ENCODE results near the gene PLAC8L1.

The PLAC8L1 gene

GRCh38 chr5:146079695-146080373 lies 25.5 kb downstream of the PLAC8L1 start:
- Histone ChIP-seq H3K4me1 (ENCODE audit: control insufficient read depth in 1 of 2, insufficient read depth in 2 of 2, low read length in 2 of 2) (no peaks in the 10 kb centered on the region), H3K27me3 (ENCODE audit: low read depth, low read length) (no peaks in the 10 kb centered on the region), H3K4me3 (ENCODE audit: low read depth in 1 of 2, low read length in 2 of 2) (no peak overlapping the region), H3K36me3 (ENCODE audit: control insufficient read depth in 1 of 2, insufficient read depth in 2 of 2, low read length in 2 of 2) (no peaks in the 10 kb centered on the region), H3K27ac (ENCODE audit: low read length) (no peak overlapping the region), H3K9me3 (ENCODE audit: control insufficient read depth in 1 of 2, low read length in 2 of 2) (no peaks in the 10 kb centered on the region)

GRCh38 chr5:146078566-146078965 lies 26.8 kb downstream of the PLAC8L1 start:
- Histone ChIP-seq H3K27me3 (ENCODE audit: low read depth, low read length) (no peaks in the 10 kb centered on the region), H3K4me1 (ENCODE audit: control insufficient read depth in 1 of 2, insufficient read depth in 2 of 2, low read length in 2 of 2) (no peaks in the 10 kb centered on the region), H3K9me3 (ENCODE audit: control insufficient read depth in 1 of 2, low read length in 2 of 2) (no peaks in the 10 kb centered on the region), H3K4me3 (ENCODE audit: low read depth in 1 of 2, low read length in 2 of 2) (no peak overlapping the region), H3K27ac (ENCODE audit: low read length) (no peak overlapping the region), H3K36me3 (ENCODE audit: control insufficient read depth in 1 of 2, insufficient read depth in 2 of 2, low read length in 2 of 2) (no peaks in the 10 kb centered on the region)

- Histone ChIP-seq H3K4me3 (ENCODE audit: low read depth in 1 of 2, low read length in 2 of 2) (no peak overlapping the region), H3K9me3 (ENCODE audit: control insufficient read depth in 1 of 2, low read length in 2 of 2) (no peaks in the 10 kb centered on the region), H3K27ac (ENCODE audit: low read length) (no peak overlapping the region), H3K36me3 (ENCODE audit: control insufficient read depth in 1 of 2, insufficient read depth in 2 of 2, low read length in 2 of 2) (no peaks in the 10 kb centered on the region), H3K4me1 (ENCODE audit: control insufficient read depth in 1 of 2, insufficient read depth in 2 of 2, low read length in 2 of 2) (no peaks in the 10 kb centered on the region), H3K27me3 (ENCODE audit: low read depth, low read length) (no peaks in the 10 kb centered on the region)
Observed at GRCh38 chr5:146076455-146076854, 28.9 kb downstream of the PLAC8L1 start.

GRCh38 chr5:146076028-146076427 lies 29.3 kb downstream of the PLAC8L1 start:
- Histone ChIP-seq H3K27me3 (ENCODE audit: low read depth, low read length) (no peaks in the 10 kb centered on the region), H3K36me3 (ENCODE audit: control insufficient read depth in 1 of 2, insufficient read depth in 2 of 2, low read length in 2 of 2) (no peaks in the 10 kb centered on the region), H3K9me3 (ENCODE audit: control insufficient read depth in 1 of 2, low read length in 2 of 2) (no peaks in the 10 kb centered on the region), H3K27ac (ENCODE audit: low read length) (no peak overlapping the region), H3K4me1 (ENCODE audit: control insufficient read depth in 1 of 2, insufficient read depth in 2 of 2, low read length in 2 of 2) (no peaks in the 10 kb centered on the region), H3K4me3 (ENCODE audit: low read depth in 1 of 2, low read length in 2 of 2) (no peak overlapping the region)

- Histone ChIP-seq H3K36me3 (ENCODE audit: control insufficient read depth in 1 of 2, insufficient read depth in 2 of 2, low read length in 2 of 2) (no peaks in the 10 kb centered on the region), H3K9me3 (ENCODE audit: control insufficient read depth in 1 of 2, low read length in 2 of 2) (no peaks in the 10 kb centered on the region), H3K27ac (ENCODE audit: low read length) (no peak overlapping the region), H3K4me3 (ENCODE audit: low read depth in 1 of 2, low read length in 2 of 2) (no peak overlapping the region), H3K4me1 (ENCODE audit: control insufficient read depth in 1 of 2, insufficient read depth in 2 of 2, low read length in 2 of 2) (no peaks in the 10 kb centered on the region), H3K27me3 (ENCODE audit: low read depth, low read length) (no peaks in the 10 kb centered on the region)
Observed at GRCh38 chr5:146073239-146073900, 32.0 kb downstream of the PLAC8L1 start.

- Histone ChIP-seq H3K9me3 (ENCODE audit: control insufficient read depth in 1 of 2, low read length in 2 of 2) (no peaks in the 10 kb centered on the region), H3K27ac (ENCODE audit: low read length) (no peak overlapping the region), H3K4me3 (ENCODE audit: low read depth in 1 of 2, low read length in 2 of 2) (no peak overlapping the region), H3K4me1 (ENCODE audit: control insufficient read depth in 1 of 2, insufficient read depth in 2 of 2, low read length in 2 of 2) (no peaks in the 10 kb centered on the region), H3K36me3 (ENCODE audit: control insufficient read depth in 1 of 2, insufficient read depth in 2 of 2, low read length in 2 of 2) (no peaks in the 10 kb centered on the region), H3K27me3 (ENCODE audit: low read depth, low read length) (no peaks in the 10 kb centered on the region)
Observed at GRCh38 chr5:146072595-146072994, 32.8 kb downstream of the PLAC8L1 start.

- Histone ChIP-seq H3K27me3 (ENCODE audit: low read depth, low read length) (no peaks in the 10 kb centered on the region), H3K36me3 (ENCODE audit: control insufficient read depth in 1 of 2, insufficient read depth in 2 of 2, low read length in 2 of 2) (no peaks in the 10 kb centered on the region), H3K4me3 (ENCODE audit: low read depth in 1 of 2, low read length in 2 of 2) (no peak overlapping the region), H3K9me3 (ENCODE audit: control insufficient read depth in 1 of 2, low read length in 2 of 2) (no peaks in the 10 kb centered on the region), H3K4me1 (ENCODE audit: control insufficient read depth in 1 of 2, insufficient read depth in 2 of 2, low read length in 2 of 2) (no peaks in the 10 kb centered on the region), H3K27ac (ENCODE audit: low read length) (no peak overlapping the region)
Observed at GRCh38 chr5:146071171-146071570, 34.2 kb downstream of the PLAC8L1 start.

- no peaks in the 10 kb centered on the region for H3K9me3 ChIP-seq (ENCODE audit: control insufficient read depth in 1 of 2, low read length in 2 of 2)
- H3K36me3 ChIP-seq (ENCODE audit: control insufficient read depth in 1 of 2, insufficient read depth in 2 of 2, low read length in 2 of 2) = no peaks in the 10 kb centered on the region
- H3K4me3 ChIP-seq (ENCODE audit: low read depth in 1 of 2, low read length in 2 of 2) = no peak overlapping the region
- H3K4me1 ChIP-seq (ENCODE audit: control insufficient read depth in 1 of 2, insufficient read depth in 2 of 2, low read length in 2 of 2) = no peaks in the 10 kb centered on the region
- H3K27me3 ChIP-seq (ENCODE audit: low read depth, low read length) = no peaks in the 10 kb centered on the region
- no peak overlapping the region for H3K27ac ChIP-seq (ENCODE audit: low read length)
Observed at GRCh38 chr5:146070746-146071145, 34.6 kb downstream of the PLAC8L1 start.

- no peaks in the 10 kb centered on the region for H3K36me3 ChIP-seq (ENCODE audit: control insufficient read depth in 1 of 2, insufficient read depth in 2 of 2, low read length in 2 of 2)
- H3K27ac ChIP-seq (ENCODE audit: low read length) = no peak overlapping the region
- H3K9me3 ChIP-seq (ENCODE audit: control insufficient read depth in 1 of 2, low read length in 2 of 2) = no peaks in the 10 kb centered on the region
- H3K4me1 ChIP-seq (ENCODE audit: control insufficient read depth in 1 of 2, insufficient read depth in 2 of 2, low read length in 2 of 2) = no peaks in the 10 kb centered on the region
- no peaks in the 10 kb centered on the region for H3K27me3 ChIP-seq (ENCODE audit: low read depth, low read length)
- no peak overlapping the region for H3K4me3 ChIP-seq (ENCODE audit: low read depth in 1 of 2, low read length in 2 of 2)
Observed at GRCh38 chr5:146069780-146070099, 35.6 kb downstream of the PLAC8L1 start.

- no peaks in the 10 kb centered on the region for H3K4me1 ChIP-seq (ENCODE audit: control insufficient read depth in 1 of 2, insufficient read depth in 2 of 2, low read length in 2 of 2)
- H3K9me3 ChIP-seq (ENCODE audit: control insufficient read depth in 1 of 2, low read length in 2 of 2) = no peaks in the 10 kb centered on the region
- no peaks in the 10 kb centered on the region for H3K27me3 ChIP-seq (ENCODE audit: low read depth, low read length)
- H3K36me3 ChIP-seq (ENCODE audit: control insufficient read depth in 1 of 2, insufficient read depth in 2 of 2, low read length in 2 of 2) = no peaks in the 10 kb centered on the region
- H3K27ac ChIP-seq (ENCODE audit: low read length) = no peak overlapping the region
- no peak overlapping the region for H3K4me3 ChIP-seq (ENCODE audit: low read depth in 1 of 2, low read length in 2 of 2)
Observed at GRCh38 chr5:146068977-146069779, 36.2 kb downstream of the PLAC8L1 start.

- H3K4me1 ChIP-seq (ENCODE audit: control insufficient read depth in 1 of 2, insufficient read depth in 2 of 2, low read length in 2 of 2) = no peaks in the 10 kb centered on the region
- H3K27me3 ChIP-seq (ENCODE audit: low read depth, low read length) = no peaks in the 10 kb centered on the region
- no peaks in the 10 kb centered on the region for H3K9me3 ChIP-seq (ENCODE audit: control insufficient read depth in 1 of 2, low read length in 2 of 2)
- H3K27ac ChIP-seq (ENCODE audit: low read length) = no peak overlapping the region
- no peak overlapping the region for H3K4me3 ChIP-seq (ENCODE audit: low read depth in 1 of 2, low read length in 2 of 2)
- no peaks in the 10 kb centered on the region for H3K36me3 ChIP-seq (ENCODE audit: control insufficient read depth in 1 of 2, insufficient read depth in 2 of 2, low read length in 2 of 2)
Observed at GRCh38 chr5:146068206-146068605, 37.2 kb downstream of the PLAC8L1 start.

Measured in muscle layer of duodenum (tissue), 2 donors.